ENCODE measurements around the gene UBASH3B. TPM values are rescaled to one million over a fixed set of nuclear protein-coding genes. Genes with fewer than 3 reads are reported as not detected.
A peak's percentile ranks its signal among the peaks of the same experiment; 100 is the strongest.

UBASH3B gene
- total and polyA plus RNA-seq, 11 donors = 0.72 to 19.0 (median 1.7) TPM

GRCh38 chr11:122672892-122673291 lies 17.4 kb downstream of the UBASH3B start:
- peak in 3 of 4 donors; percentile 34 to 79 (median 48) for ATAC-seq
- no peaks in the 10 kb centered on the region for H3K27me3 ChIP-seq

GRCh38 chr11:122673701-122674100 lies 18.2 kb downstream of the UBASH3B start:
- TF ChIP-seq POLR2A (IDR thresholded peaks at IDR 0.05) = no peak
- TF ChIP-seq, protein P1, sequence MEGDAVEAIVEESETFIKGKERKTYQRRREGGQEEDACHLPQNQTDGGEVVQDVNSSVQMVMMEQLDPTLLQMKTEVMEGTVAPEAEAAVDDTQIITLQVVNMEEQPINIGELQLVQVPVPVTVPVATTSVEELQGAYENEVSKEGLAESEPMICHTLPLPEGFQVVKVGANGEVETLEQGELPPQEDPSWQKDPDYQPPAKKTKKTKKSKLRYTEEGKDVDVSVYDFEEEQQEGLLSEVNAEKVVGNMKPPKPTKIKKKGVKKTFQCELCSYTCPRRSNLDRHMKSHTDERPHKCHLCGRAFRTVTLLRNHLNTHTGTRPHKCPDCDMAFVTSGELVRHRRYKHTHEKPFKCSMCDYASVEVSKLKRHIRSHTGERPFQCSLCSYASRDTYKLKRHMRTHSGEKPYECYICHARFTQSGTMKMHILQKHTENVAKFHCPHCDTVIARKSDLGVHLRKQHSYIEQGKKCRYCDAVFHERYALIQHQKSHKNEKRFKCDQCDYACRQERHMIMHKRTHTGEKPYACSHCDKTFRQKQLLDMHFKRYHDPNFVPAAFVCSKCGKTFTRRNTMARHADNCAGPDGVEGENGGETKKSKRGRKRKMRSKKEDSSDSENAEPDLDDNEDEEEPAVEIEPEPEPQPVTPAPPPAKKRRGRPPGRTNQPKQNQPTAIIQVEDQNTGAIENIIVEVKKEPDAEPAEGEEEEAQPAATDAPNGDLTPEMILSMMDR (IDR thresholded peaks at IDR 0.05) = no peak
- Histone ChIP-seq H3K9me3 (peaks cover 0 to 11% (median 2%) of the 10 kb centered on the region in 12 donors), H3K27ac (peak overlapping the region in 2 of 12 donors; percentile 26 to 40), H3K4me3 (no peak overlapping the region), H3K36me3 (no peaks in the 10 kb centered on the region), H3K27me3 (no peaks in the 10 kb centered on the region), H3K4me1 (peaks cover 0 to 60% (median 0%) of the 10 kb centered on the region in 12 donors)
- intact Hi-C loops (cut with DNase I) = no loop called here
- ATAC-seq (no peak), DNase-seq (no peak)

More at GRCh38 chr11:122672892-122673291, 17.4 kb downstream of the UBASH3B start:
- H3K4me1 ChIP-seq = peaks cover 0 to 68% (median 0%) of the 10 kb centered on the region in 12 donors
- peak in 3 of 5 donors; percentile 52 to 72 (median 53) for DNase-seq
- peak overlapping the region in 1 of 12 donors; percentile 40 for H3K27ac ChIP-seq
- no peak for TF ChIP-seq POLR2A (IDR thresholded peaks at IDR 0.05)
- TF ChIP-seq, protein P1 (IDR thresholded peaks at IDR 0.05) = no peak
- H3K36me3 ChIP-seq = no peaks in the 10 kb centered on the region
- no peak overlapping the region for H3K4me3 ChIP-seq
- intact Hi-C loops (cut with DNase I) = no loop called here
- WGBS, 4 donors = 96 to 100% (median 96%) methylated on average over 3 to 4 of the region's 4 CpGs
- H3K9me3 ChIP-seq = peaks cover 0 to 12% (median 2%) of the 10 kb centered on the region in 12 donors

DNA sequence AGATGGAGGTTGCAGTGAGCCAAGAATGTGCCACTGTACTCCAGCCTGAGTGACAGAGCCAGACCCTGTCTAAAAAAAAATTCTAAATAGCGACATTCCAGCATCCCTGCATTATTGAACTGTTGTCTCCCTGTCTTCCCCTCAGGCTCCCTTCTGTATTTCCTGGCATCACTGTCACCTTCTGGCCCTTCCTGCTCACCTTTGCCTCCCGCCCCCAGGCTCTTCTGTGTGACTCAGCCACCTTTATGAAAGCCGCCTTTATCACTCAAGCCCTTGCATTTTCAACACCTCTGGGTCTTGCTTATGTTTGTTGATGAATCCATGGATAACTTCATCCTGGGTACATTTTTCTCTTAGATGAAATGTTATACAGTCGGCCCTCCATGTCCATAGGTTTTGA lies 21.1 kb downstream of the UBASH3B start:
- Histone ChIP-seq H3K4me1 (peaks cover 0 to 44% (median 0%) of the 10 kb centered on the region in 12 donors), H3K36me3 (no peaks in the 10 kb centered on the region), H3K27ac (no peak overlapping the region), H3K4me3 (no peak overlapping the region), H3K9me3 (no peaks in the 10 kb centered on the region), H3K27me3 (no peaks in the 10 kb centered on the region)
- TF ChIP-seq POLR2A (IDR thresholded peaks at IDR 0.05) = no peak
- TF ChIP-seq, protein P1 (IDR thresholded peaks at IDR 0.05) = no peak
- 86 to 94% (median 89%) methylated on average over 4 of the region's 4 CpGs for WGBS, 4 donors
- DNase-seq = no peak
- ATAC-seq = no peak
- intact Hi-C loops (cut with DNase I) = no loop called here

- DNase-seq = no peak
- intact Hi-C loops (cut with DNase I) = no loop called here
- Histone ChIP-seq H3K36me3 (no peaks in the 10 kb centered on the region), H3K9me3 (no peaks in the 10 kb centered on the region), H3K27ac (no peak overlapping the region), H3K27me3 (no peaks in the 10 kb centered on the region), H3K4me3 (no peak overlapping the region), H3K4me1 (peaks cover 0 to 38% (median 0%) of the 10 kb centered on the region in 12 donors)
- WGBS, 4 donors = 86 to 90% (median 88%) methylated on average over 6 of the region's 6 CpGs
- ATAC-seq = no peak
- TF ChIP-seq POLR2A (IDR thresholded peaks at IDR 0.05) = no peak
- TF ChIP-seq, protein P1 (IDR thresholded peaks at IDR 0.05) = no peak
These were observed 21.7 kb downstream of the UBASH3B start for GRCh38 chr11:122677256-122677655.
